Measurements from ENCODE around the gene NFX1. TPM values are rescaled to one million over a fixed set of nuclear protein-coding genes. Genes with fewer than 3 reads are reported as not detected.
A peak's percentile ranks its signal among the peaks of the same experiment; 100 is the strongest.
"Not testable (repeated sequence)": the region's sequence is repeated elsewhere in the genome, so short reads cannot be mapped to it uniquely, and the experiment has no call there.

NFX1 gene
- total RNA-seq, 4 donors from 2014 or later, result 32.1 to 49.4 (median 36.9) TPM

- 56% methylated on average over 4 of the region's 4 CpGs for WGBS
- Histone ChIP-seq H3K36me3 (peaks cover 14 to 86% (median 55%) of the 10 kb centered on the region in 4 donors), H3K27ac (replicated peaks in 1 of 4) (peak overlapping the region; percentile 72 to 85 (median 80)), H3K9me3 (no peaks in the 10 kb centered on the region), H3K27me3 (no peaks in the 10 kb centered on the region), H3K4me3 (no peak overlapping the region), H3K4me1 (peaks cover 17 to 40% (median 28%) of the 10 kb centered on the region in 4 donors)
- intact Hi-C loops (cut with DNase I), result loop anchor here (5.0 kb wide), 1 partner anchor 37 kb away; the partner anchor contains the start of gene NFX1
- no peak for TF ChIP-seq EP300 (IDR thresholded peaks at IDR 0.05)
- TF ChIP-seq CTCF (IDR thresholded peaks at IDR 0.05), result no peak
- peak; percentile 76 to 84 for TF ChIP-seq POLR2AphosphoS5 (IDR thresholded peaks at IDR 0.05)
- TF ChIP-seq POLR2A (IDR thresholded peaks at IDR 0.05; ENCODE audit: low read depth), result no peak
- DNase-seq (ENCODE audit: extremely low spot score), result no peak
Observed at GRCh38 chr9:33329117-33329563, 38.8 kb downstream of the NFX1 start.

- WGBS, result 70% methylated on average over 5 of the region's 5 CpGs
- intact Hi-C loops (cut with DNase I), result loop anchor here (5.0 kb wide), 1 partner anchor 38 kb away; the partner anchor contains the start of gene NFX1
- Histone ChIP-seq H3K27ac (replicated peaks in 1 of 4) (peak overlapping the region; percentile 72 to 85 (median 80)), H3K36me3 (peaks cover 14 to 85% (median 56%) of the 10 kb centered on the region in 4 donors), H3K4me1 (peaks cover 17 to 40% (median 28%) of the 10 kb centered on the region in 4 donors), H3K27me3 (no peaks in the 10 kb centered on the region), H3K9me3 (no peaks in the 10 kb centered on the region), H3K4me3 (no peak overlapping the region)
- DNase-seq (ENCODE audit: extremely low spot score), result no peak
- TF ChIP-seq POLR2AphosphoS5 (IDR thresholded peaks at IDR 0.05) (peak in 1 of 2 donors; percentile 35), CTCF (IDR thresholded peaks at IDR 0.05) (no peak)
Observed at GRCh38 chr9:33329979-33330378, 39.7 kb downstream of the NFX1 start.

- peak overlapping the region in 1 of 4 donors; percentile 72 for H3K27ac ChIP-seq (replicated peaks in 1 of 4)
- intact Hi-C loops (cut with DNase I), result no loop called here
- H3K27me3 ChIP-seq, result no peaks in the 10 kb centered on the region
- 58% methylated on average over 3 of the region's 3 CpGs for WGBS
- DNase-seq (ENCODE audit: extremely low spot score), result no peak
- H3K9me3 ChIP-seq, result no peaks in the 10 kb centered on the region
- peaks cover 14 to 90% (median 54%) of the 10 kb centered on the region in 4 donors for H3K36me3 ChIP-seq
- no peak for TF ChIP-seq EP300 (IDR thresholded peaks at IDR 0.05)
- TF ChIP-seq POLR2A (IDR thresholded peaks at IDR 0.05; ENCODE audit: low read depth), result no peak
- no peak for TF ChIP-seq POLR2AphosphoS5 (IDR thresholded peaks at IDR 0.05)
- TF ChIP-seq CTCF (IDR thresholded peaks at IDR 0.05), result no peak
- H3K4me3 ChIP-seq, result no peak overlapping the region
- peaks cover 17 to 40% (median 28%) of the 10 kb centered on the region in 4 donors for H3K4me1 ChIP-seq
Observed at GRCh38 chr9:33331377-33331891, 41.1 kb downstream of the NFX1 start.

GRCh38 chr9:33332011-33332410, 41.7 kb downstream of the NFX1 start:
- no peaks in the 10 kb centered on the region for H3K9me3 ChIP-seq
- H3K27ac ChIP-seq (replicated peaks in 1 of 4), result no peak overlapping the region
- no peak for TF ChIP-seq POLR2A (IDR thresholded peaks at IDR 0.05; ENCODE audit: low read depth)
- no peak for TF ChIP-seq EP300 (IDR thresholded peaks at IDR 0.05)
- TF ChIP-seq CTCF (IDR thresholded peaks at IDR 0.05), result no peak
- TF ChIP-seq POLR2AphosphoS5 (IDR thresholded peaks at IDR 0.05), result no peak
- H3K27me3 ChIP-seq, result no peaks in the 10 kb centered on the region
- peaks cover 14 to 94% (median 59%) of the 10 kb centered on the region in 4 donors for H3K36me3 ChIP-seq
- no peak overlapping the region for H3K4me3 ChIP-seq
- no peak for DNase-seq (ENCODE audit: extremely low spot score)
- intact Hi-C loops (cut with DNase I), result no loop called here
- WGBS, result 74% methylated on average over 2 of the region's 2 CpGs
- H3K4me1 ChIP-seq, result peaks cover 17 to 40% (median 28%) of the 10 kb centered on the region in 4 donors

GRCh38 chr9:33332956-33333355, 42.6 kb downstream of the NFX1 start:
- Histone ChIP-seq H3K4me1 (peaks cover 13 to 36% (median 24%) of the 10 kb centered on the region in 4 donors), H3K36me3 (peaks cover 15 to 94% (median 63%) of the 10 kb centered on the region in 4 donors)
- H3K4me3 ChIP-seq; DNase-seq (ENCODE audit: extremely low spot score); H3K9me3 ChIP-seq; H3K27ac ChIP-seq (replicated peaks in 1 of 4); H3K27me3 ChIP-seq; intact Hi-C loops (cut with DNase I): not testable (repeated sequence)
- 91% methylated on average over 7 of the region's 7 CpGs for WGBS

Measured in esophagus muscularis mucosa (tissue), 4 donors.